EL (cell line): ENCODE measurements around the gene SIX2.
"Not testable (repeated sequence)": the region's sequence is repeated elsewhere in the genome, so short reads cannot be mapped to it uniquely, and the experiment has no call there.

Experiments used
- DNase-seq: peaks from one replicate; pipeline ENCODE4 v3.0.0-alpha.2; 2016

Gene SIX2

DNA sequence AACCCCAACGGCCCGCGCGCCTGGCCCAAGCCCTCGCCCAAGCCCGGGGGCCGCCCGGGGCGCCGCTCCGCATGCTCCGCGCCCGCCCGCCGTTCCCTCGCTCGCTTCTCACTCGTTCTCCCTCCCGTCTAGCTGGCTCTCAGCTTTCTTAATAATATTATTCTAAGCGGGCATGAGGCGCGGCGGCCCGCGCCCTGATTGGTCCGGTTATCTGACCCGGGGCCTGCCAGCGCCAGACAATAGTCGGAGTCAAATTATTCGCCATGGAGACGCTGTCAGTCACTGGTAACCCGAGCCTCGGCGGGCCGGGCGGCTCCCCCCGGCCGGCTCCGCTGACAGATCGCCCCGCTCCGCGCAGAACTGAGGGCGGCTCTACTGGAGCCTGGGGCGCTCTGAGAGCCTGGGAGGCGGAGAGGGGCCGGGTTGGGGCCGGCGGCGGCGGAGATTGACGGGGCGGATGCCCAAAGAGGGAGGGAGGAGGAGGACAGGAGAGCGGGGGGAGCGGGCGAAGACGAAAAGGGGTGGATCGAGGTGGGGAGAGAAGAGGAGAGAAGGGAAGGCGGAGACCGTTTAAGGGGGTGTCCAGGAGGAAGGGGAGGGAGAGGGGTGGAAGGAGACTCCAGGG, at the start of gene SIX2:
TSS of gene SIX2 (minus strand) at position 150 of the 625 bp plus-strand sequence. CDS start 342 bp downstream, outside the sequence.
- peak; percentile 97 for DNase-seq

GRCh38 chr2:45055162-45055605, 45.9 kb upstream of the SIX2 start:
- no peak for DNase-seq

DNA sequence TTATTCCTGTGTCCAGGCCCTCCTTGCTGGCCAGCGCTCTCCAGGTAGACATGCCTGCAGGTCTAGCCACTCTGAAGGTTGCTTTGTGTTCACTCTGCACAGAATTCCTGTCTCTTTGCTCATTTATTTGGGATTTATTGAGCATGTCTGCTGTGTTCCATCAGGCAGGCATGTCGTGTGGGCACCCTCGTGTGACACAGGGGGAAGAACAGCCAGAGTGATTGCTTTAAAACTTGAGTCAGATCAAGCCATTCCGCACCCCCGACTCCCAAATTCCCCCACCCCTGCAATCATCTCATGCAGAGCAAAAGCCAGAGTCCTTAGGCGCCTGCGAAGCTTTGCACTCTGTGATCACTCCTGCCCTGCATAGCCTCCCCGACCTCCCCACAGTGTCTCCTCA, 44.7 kb upstream of the SIX2 start:
- no peak for DNase-seq

DNA sequence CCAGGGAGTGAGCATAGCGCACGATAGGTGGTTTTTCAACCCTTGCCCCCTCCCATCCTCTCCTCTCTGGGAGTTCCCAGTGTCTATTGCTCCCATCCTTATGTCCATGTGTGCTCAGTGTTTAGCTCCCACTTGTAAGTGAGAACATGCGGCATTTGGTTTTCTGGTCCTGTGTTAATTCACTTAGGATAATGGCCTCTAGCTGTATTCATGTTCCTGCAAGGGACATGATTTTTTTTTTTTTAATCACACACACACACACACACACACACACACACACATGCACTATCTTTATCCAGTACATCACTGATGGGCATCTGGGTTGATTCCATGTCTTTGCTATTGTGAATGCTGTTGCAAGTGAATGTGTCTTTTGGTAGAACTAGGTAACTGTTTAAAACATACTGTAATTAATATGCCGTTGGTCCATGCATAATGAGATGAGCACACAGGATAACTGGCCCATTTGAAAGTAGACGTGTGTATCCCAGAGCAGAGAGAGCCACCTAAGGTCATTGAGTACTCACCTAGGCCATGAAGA, 43.2 kb upstream of the SIX2 start:
- no peak for DNase-seq

- DNase-seq, result no peak
These were observed 40.5 kb upstream of the SIX2 start for GRCh38 chr2:45049569-45050336.

DNA sequence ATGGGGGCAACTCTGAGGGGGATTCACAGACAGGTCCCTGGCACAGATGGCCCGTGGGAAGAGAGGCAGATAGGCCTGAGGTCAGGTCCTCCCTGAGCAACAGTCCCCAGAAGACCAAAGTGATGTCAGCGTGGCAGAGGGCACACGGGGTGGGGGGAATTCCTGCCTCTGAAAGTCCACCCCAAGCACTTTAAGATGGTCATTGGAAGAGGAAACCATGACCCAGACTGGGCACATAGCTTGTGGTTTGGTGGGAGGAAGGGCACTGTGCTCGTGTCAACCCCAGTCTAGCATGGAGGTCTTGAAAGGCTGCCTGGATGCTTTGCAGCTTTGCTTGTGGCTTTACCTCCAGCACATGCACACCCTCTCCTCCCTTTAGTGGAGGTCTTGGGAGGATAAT, 38.0 kb upstream of the SIX2 start:
- no peak for DNase-seq

GRCh38 chr2:45046786-45047185, 37.5 kb upstream of the SIX2 start:
- DNase-seq, result peak; percentile 43

GRCh38 chr2:45045706-45046105, 36.5 kb upstream of the SIX2 start:
- DNase-seq, result peak; percentile 59

DNA sequence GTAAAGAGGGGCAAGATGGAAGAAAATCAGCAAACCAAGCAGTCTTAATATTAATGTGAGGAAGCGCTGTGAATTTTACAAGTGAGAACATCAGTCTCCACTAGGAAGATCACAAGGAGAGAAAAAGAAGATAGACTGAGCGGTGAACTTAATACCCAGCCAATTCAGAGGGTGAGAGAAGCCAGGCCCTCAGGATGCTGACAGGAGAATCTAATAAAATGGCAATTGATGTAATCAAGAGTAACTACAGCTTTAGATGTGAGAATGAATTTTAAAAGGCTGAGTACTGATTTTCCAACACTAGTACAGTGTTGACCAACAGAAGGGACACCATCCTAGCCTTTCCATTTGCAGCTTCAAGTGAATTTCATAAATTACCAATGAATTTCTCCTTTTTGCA, 35.7 kb upstream of the SIX2 start:
- DNase-seq, result no peak

DNA sequence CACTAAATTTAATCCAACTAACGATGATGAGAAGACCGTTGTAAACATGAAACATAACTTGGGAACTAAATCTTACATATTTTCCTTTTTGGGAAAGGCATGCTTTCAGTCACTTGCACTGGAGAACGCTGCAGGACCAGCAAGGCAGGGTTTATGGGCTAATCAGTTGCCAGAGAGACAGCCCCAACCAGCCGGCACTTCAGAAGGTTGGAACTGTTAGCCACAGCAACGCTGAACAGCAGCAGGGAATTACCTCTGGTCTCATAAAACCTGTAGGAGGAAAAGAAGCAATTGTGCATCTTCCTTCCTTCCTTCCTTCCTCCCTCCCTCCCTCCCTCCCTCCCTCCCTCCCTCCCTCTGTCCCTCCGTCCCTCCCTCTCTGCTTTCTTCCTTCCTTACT, 33.9 kb upstream of the SIX2 start:
- DNase-seq, result no peak

DNA sequence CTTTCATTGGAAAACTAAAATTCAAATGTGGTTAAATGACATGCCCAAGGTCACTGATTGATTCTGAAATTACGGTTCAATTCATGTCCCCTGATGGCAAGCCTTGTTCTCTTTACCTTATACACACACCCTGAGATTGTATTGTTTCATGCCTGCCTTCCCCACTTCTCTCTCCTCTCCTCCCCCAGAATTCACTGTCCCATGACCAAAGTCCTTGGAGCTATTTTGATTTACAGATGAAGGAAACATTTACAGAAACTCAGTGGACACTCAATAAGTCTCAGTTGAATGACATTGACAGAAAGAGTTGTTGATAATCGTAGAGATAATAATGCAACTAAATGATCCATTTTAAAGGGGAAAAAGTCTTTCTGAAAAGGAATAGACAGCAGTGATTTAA, 33.1 kb upstream of the SIX2 start:
- no peak for DNase-seq

GRCh38 chr2:45040786-45041185, 31.5 kb upstream of the SIX2 start:
- no peak for DNase-seq

GRCh38 chr2:45039804-45040203, 30.6 kb upstream of the SIX2 start:
- DNase-seq, result not testable (repeated sequence)

GRCh38 chr2:45038861-45039260, 29.6 kb upstream of the SIX2 start:
- not testable (repeated sequence) for DNase-seq

- no peak for DNase-seq
These were observed 24.1 kb upstream of the SIX2 start for GRCh38 chr2:45033302-45033701.

GRCh38 chr2:45031028-45031427, 21.8 kb upstream of the SIX2 start:
- DNase-seq, result no peak

DNA sequence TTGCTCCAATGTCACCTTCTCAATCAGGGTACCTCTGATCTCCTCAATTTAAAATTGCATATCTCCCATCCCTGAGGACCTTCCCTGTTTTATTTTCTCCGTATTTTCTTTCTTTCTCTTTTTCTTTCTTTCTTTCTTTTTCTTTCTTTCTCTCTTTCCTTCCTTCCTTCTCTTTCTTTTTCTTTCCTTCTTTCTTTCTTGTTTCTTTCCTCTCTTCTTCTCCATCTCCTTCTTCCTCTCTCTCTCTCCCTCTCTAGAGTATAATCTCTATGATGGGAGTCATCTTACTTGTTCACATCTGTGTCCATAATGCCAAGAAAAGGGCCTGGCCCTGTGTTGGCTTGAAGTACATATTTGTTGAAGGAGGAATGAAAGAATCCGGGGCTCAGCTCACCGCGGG, 21.3 kb upstream of the SIX2 start:
- no peak for DNase-seq

DNA sequence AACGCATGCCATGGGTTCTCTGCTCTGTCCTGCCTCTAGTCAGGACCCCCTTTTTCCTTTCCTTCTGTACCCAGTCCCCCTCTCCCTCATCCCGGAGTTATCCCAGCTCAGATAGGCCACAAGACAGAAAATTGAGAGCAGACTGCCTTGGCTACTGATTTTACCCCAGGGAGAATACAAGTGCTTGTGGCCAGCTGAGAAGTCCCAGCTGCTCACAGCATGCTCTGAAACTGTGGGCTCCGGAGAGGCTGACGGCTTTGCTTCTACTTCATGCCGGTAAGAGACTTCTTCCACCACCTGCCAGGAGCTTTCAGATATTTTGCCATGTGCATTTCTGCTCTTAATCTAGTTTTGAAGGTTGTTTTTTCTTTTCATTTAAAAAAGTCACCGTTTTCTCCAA, 20.0 kb upstream of the SIX2 start:
- no peak for DNase-seq

DNA sequence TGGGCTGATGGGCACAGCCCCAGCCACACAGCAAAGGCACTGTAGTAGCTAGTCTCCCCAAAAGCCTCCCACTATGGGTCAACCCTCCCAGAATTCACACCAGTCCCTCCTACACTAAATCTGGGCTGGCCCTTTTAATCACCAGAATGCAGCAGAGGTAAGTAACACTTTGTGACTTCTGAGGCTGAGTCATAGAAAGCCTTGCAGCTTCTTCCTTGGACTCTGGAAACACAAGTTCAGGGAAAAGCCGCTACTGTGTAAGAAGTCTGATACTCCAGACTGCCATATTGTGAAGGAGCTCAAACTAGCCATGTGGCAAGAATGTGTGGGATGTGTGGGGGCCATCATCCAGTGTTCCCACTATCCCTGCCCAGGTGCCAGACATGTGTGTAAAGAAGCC, 19.0 kb upstream of the SIX2 start:
- DNase-seq, result peak; percentile 50

DNA sequence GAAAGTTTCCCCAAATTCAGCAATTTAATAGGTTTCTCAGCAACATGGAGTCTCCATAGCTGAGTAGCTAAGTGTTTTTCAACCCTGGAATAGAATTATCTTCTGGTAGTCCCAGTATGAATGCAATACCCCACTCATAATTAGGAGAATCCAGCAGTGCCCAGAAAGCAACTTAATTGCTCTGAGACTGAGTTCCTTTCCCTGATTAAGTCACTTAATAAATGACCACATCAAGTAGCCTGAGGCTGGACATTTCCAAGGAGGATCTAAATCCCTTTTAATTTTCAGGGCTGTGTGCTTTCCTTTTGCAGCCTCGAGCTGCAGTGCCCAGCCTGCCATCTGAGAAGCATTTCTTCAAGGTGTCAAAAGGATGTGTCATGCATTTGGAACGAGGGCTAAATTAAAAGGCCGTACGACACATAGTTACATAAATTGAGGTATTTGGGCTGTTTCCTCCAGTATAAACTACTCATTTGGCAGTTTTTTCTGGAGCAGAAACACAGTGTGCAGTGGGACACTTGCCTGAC, 17.7 kb upstream of the SIX2 start:
- DNase-seq, result peak; percentile 34

DNA sequence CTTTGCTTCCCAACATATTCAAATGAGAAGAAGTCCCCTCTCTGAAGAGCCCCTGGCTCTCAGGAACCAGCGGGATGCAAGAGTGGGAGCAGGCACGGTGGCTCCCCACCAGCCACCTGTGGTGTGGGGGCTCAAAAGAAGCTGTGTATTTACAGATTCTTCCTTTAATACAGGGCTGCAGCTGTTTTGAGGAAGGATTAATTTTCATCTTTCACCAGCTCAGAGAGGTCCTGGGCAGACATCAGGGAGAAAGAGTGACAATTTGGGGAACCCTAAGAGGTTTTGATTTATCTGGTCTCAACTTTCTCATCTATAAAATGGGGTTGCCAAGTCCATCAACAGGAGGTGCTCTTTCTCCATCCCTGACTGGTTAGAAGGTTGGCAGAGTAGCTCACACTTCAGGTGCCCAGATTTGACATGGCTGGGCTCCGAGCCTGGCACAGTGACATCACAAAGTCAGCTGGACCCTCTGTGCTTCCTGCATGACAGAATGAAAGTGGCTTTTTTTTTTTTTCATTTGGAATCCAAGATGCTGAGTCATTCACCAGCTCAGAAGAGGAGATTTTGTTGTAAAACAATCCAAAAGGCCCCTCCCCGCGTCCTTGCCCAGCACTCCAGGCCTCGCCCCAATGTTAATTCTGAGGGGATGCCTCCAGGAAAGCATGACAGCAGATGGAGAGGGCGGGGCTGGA, 15.5 kb upstream of the SIX2 start:
- peak; percentile 97 for DNase-seq

DNA sequence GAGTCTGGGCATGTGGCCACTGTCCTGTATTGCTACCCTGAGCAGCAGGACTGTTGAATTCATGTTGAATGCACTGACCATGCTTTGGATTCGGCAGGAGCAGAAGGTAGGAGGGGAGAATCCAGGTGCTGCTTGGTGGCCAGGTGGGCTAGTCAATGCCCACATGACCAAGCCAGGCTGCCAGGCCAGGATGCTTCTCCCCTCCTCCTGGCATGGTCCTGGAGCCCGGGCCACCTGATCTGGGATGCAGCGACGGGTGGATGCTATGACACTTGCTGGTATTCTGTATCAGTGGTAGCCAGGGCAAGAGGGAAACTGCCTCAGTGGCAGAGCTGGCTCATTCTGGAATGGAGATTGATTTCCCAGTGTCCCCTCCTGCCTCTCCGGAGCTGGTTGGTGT, 14.8 kb upstream of the SIX2 start:
- no peak for DNase-seq

GRCh38 chr2:45020439-45020838, 11.2 kb upstream of the SIX2 start:
- no peak for DNase-seq
